Adipocyte (in vitro differentiated cells): Measurements from ENCODE around the gene GALNT10.

Source experiments
- DNase-seq: peaks from one replicate; pipeline ENCODE4 v3.0.0-alpha.2; 2015; ENCODE audit warnings: low read depth
- H3K27me3 ChIP-seq: replicated peaks from 2 replicates; pipeline ENCODE4 v1.7.0; 2013; ENCODE audit warnings: mild to moderate bottlenecking, low read length, moderate library complexity; ENCODE audit not compliant: control insufficient read depth, insufficient read depth
- H3K36me3 ChIP-seq: 2 replicates; pipeline ENCODE4 v1.7.0; 2013; ENCODE audit warnings: low read length, mild to moderate bottlenecking, moderate library complexity; ENCODE audit not compliant: control insufficient read depth, insufficient read depth, severe bottlenecking
- H3K4me1 ChIP-seq: 2 replicates; pipeline ENCODE4 v1.7.0; 2013; ENCODE audit warnings: mild to moderate bottlenecking, low read length, moderate library complexity; ENCODE audit not compliant: control insufficient read depth, insufficient read depth
- H3K4me3 ChIP-seq: 2 replicates; pipeline ENCODE4 v1.7.0; 2013; ENCODE audit warnings: mild to moderate bottlenecking, low read length, moderate library complexity
- H3K9ac ChIP-seq: 2 replicates; pipeline ENCODE4 v1.7.0; 2013; ENCODE audit warnings: mild to moderate bottlenecking, low read length, moderate library complexity
- H3K9me3 ChIP-seq: 2 replicates; pipeline ENCODE4 v1.7.0; 2013; ENCODE audit warnings: mild to moderate bottlenecking, low read length, moderate library complexity; ENCODE audit not compliant: control insufficient read depth

The GALNT10 gene

GRCh38 chr5:154364771-154365170, 174.2 kb downstream of the GALNT10 start:
- peaks cover 39% of the 10 kb centered on the region for H3K4me1 ChIP-seq
- no peak overlapping the region for H3K9ac ChIP-seq
- no peaks in the 10 kb centered on the region for H3K36me3 ChIP-seq
- H3K27me3 ChIP-seq: no peaks in the 10 kb centered on the region
- no peaks in the 10 kb centered on the region for H3K9me3 ChIP-seq
- no peak overlapping the region for H3K4me3 ChIP-seq
- no peak for DNase-seq

- Histone ChIP-seq H3K9ac (no peak overlapping the region), H3K4me1 (peaks cover 47% of the 10 kb centered on the region), H3K27me3 (no peaks in the 10 kb centered on the region), H3K36me3 (no peaks in the 10 kb centered on the region), H3K4me3 (no peak overlapping the region), H3K9me3 (no peaks in the 10 kb centered on the region)
- no peak for DNase-seq
These were observed 175.3 kb downstream of the GALNT10 start for GRCh38 chr5:154365823-154366222.

- Histone ChIP-seq H3K4me1 (peaks cover 52% of the 10 kb centered on the region), H3K27me3 (no peaks in the 10 kb centered on the region), H3K4me3 (no peak overlapping the region), H3K9me3 (no peaks in the 10 kb centered on the region), H3K36me3 (no peaks in the 10 kb centered on the region), H3K9ac (no peak overlapping the region)
- peak; percentile 39 for DNase-seq
These were observed 175.8 kb downstream of the GALNT10 start for GRCh38 chr5:154366353-154366752.

DNA sequence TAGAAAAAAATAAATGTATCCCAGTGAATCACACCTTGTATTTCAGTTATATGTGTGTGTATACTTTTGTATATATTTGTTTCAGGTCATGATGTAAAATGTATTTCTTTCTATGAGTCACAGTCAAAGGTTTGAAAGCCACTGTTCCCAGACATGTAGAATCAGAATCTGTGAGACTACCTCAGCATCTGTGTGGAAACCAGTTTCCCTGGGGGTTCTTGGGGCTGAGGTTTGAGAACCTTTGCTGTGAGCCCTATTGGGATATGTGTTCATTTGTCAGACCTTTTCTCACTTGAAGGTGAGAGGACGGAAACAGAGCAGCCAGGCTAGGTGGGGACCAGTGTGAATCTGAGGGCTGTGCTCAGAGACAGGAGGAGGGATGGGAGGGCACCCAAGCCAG, 176.6 kb downstream of the GALNT10 start:
- Histone ChIP-seq H3K4me3 (no peak overlapping the region), H3K9ac (peak overlapping the region; percentile 17), H3K4me1 (peaks cover 59% of the 10 kb centered on the region), H3K9me3 (no peaks in the 10 kb centered on the region), H3K36me3 (no peaks in the 10 kb centered on the region), H3K27me3 (no peaks in the 10 kb centered on the region)
- peak; percentile 50 for DNase-seq

GRCh38 chr5:154368041-154368800, 177.7 kb downstream of the GALNT10 start:
- Histone ChIP-seq H3K27me3 (no peaks in the 10 kb centered on the region), H3K4me1 (peaks cover 71% of the 10 kb centered on the region), H3K36me3 (no peaks in the 10 kb centered on the region), H3K9ac (peak overlapping the region; percentile 56), H3K9me3 (no peaks in the 10 kb centered on the region), H3K4me3 (no peak overlapping the region)
- peak; percentile 92 for DNase-seq

DNA sequence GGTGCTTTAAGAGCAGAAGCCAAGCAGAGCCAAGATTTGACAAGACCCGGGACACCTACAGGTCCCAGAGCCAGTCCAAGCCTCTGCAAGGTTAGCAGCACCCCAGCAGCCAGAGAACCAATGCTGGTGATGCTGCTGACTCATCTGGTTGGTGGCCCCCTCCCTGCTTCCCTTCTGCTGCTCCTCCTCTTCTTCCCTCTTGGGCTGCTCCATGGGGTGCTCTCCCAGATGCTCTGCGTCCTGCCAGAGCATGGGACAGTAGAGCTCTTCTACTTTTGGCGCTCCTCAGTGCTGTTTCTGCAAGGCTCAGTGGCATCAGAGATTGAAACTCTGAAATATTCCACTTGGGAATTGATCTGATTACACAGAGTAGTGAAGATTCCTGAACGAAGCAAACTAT, 179.1 kb downstream of the GALNT10 start:
- DNase-seq: no peak
- Histone ChIP-seq H3K4me1 (peaks cover 82% of the 10 kb centered on the region), H3K9me3 (no peaks in the 10 kb centered on the region), H3K36me3 (no peaks in the 10 kb centered on the region), H3K4me3 (no peak overlapping the region), H3K27me3 (no peaks in the 10 kb centered on the region), H3K9ac (no peak overlapping the region)

- Histone ChIP-seq H3K9ac (no peak overlapping the region), H3K36me3 (no peaks in the 10 kb centered on the region)
- peak; percentile 58 for DNase-seq
These were observed 179.6 kb downstream of the GALNT10 start for GRCh38 chr5:154370119-154370518.

DNA sequence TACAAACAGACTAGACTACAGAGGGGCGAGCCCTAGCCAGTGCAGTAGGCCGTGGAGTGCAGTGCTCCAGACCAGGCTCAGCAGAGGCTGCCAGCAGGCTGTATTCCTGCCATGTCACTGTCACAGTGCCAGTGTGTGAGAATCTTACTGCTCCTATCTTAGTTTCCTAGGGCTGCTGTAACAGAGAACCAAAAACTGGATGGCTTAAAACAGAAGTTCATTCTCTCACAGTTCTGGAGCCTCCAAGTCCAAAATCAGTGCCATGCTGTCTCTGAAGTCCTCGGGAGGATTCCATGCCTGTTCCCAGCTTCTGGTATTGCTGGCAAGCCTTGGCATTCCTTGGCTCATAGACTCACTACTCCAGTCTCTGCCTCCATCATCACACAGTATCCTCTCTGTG, 180.3 kb downstream of the GALNT10 start:
- Histone ChIP-seq H3K4me3 (no peak overlapping the region), H3K9ac (peak overlapping the region; percentile 21), H3K27me3 (no peaks in the 10 kb centered on the region), H3K9me3 (no peaks in the 10 kb centered on the region), H3K36me3 (no peaks in the 10 kb centered on the region), H3K4me1 (peaks cover 88% of the 10 kb centered on the region)
- DNase-seq: no peak

More at GRCh38 chr5:154370119-154370518, 179.6 kb downstream of the GALNT10 start:
- Histone ChIP-seq H3K27me3 (no peaks in the 10 kb centered on the region), H3K9me3 (no peaks in the 10 kb centered on the region), H3K4me3 (no peak overlapping the region), H3K4me1 (peaks cover 82% of the 10 kb centered on the region)

GRCh38 chr5:154371687-154372086, 181.2 kb downstream of the GALNT10 start:
- Histone ChIP-seq H3K4me3 (no peak overlapping the region), H3K9me3 (no peaks in the 10 kb centered on the region), H3K36me3 (peaks cover 3% of the 10 kb centered on the region), H3K9ac (peak overlapping the region; percentile 21), H3K27me3 (no peaks in the 10 kb centered on the region), H3K4me1 (peaks cover 89% of the 10 kb centered on the region)
- peak; percentile 89 for DNase-seq

- no peaks in the 10 kb centered on the region for H3K9me3 ChIP-seq
- H3K36me3 ChIP-seq: peaks cover 10% of the 10 kb centered on the region
- peaks cover 79% of the 10 kb centered on the region for H3K4me1 ChIP-seq
- no peak overlapping the region for H3K4me3 ChIP-seq
- peak overlapping the region; percentile 20 for H3K9ac ChIP-seq
- no peak for DNase-seq
- no peaks in the 10 kb centered on the region for H3K27me3 ChIP-seq
These were observed 182.1 kb downstream of the GALNT10 start for GRCh38 chr5:154372661-154373060.

GRCh38 chr5:154373326-154373725, 182.8 kb downstream of the GALNT10 start:
- Histone ChIP-seq H3K27me3 (no peaks in the 10 kb centered on the region), H3K9me3 (no peaks in the 10 kb centered on the region), H3K4me1 (peaks cover 73% of the 10 kb centered on the region), H3K9ac (no peak overlapping the region), H3K4me3 (no peak overlapping the region), H3K36me3 (peaks cover 13% of the 10 kb centered on the region)
- no peak for DNase-seq

- no peak overlapping the region for H3K4me3 ChIP-seq
- H3K4me1 ChIP-seq: peaks cover 69% of the 10 kb centered on the region
- H3K27me3 ChIP-seq: no peaks in the 10 kb centered on the region
- H3K9me3 ChIP-seq: no peaks in the 10 kb centered on the region
- DNase-seq: no peak
- peaks cover 17% of the 10 kb centered on the region for H3K36me3 ChIP-seq
- H3K9ac ChIP-seq: peak overlapping the region; percentile 58
These were observed 183.2 kb downstream of the GALNT10 start for GRCh38 chr5:154373729-154374179.
